HCEC 1CT (cell line): ENCODE results near the gene BBC3.
"Not testable (repeated sequence)": the region's sequence is repeated elsewhere in the genome, so short reads cannot be mapped to it uniquely, and the experiment has no call there.

ENCODE experiments used
- DNase-seq: peaks from one replicate; pipeline ENCODE4 v3.0.0-alpha.2; 2017

BBC3 gene

GRCh38 chr19:47230921-47231214 lies at the start of gene BBC3:
BBC3 (minus strand) TSS chr19:47231199; CDS start chr19:47228431, 2,768 bp downstream.
- no peak for DNase-seq

- DNase-seq, result no peak
Observed at GRCh38 chr19:47280183-47280797, 49.3 kb upstream of the BBC3 start.

GRCh38 chr19:47276513-47276912 lies 45.5 kb upstream of the BBC3 start:
- not testable (repeated sequence) for DNase-seq

- DNase-seq, result peak; percentile 13
Observed at GRCh38 chr19:47275791-47276461, 44.9 kb upstream of the BBC3 start.

- DNase-seq, result peak; percentile 17
Observed at GRCh38 chr19:47274891-47275761, 44.1 kb upstream of the BBC3 start.

- peak; percentile 88 for DNase-seq
Observed at GRCh38 chr19:47274071-47274890, 43.3 kb upstream of the BBC3 start, which contains the start of gene INAFM1. INAFM1 (plus strand) TSS chr19:47274885; CDS start chr19:47274920, 35 bp downstream.

- peak; percentile 92 for DNase-seq
Observed at GRCh38 chr19:47273313-47274070, 42.5 kb upstream of the BBC3 start.

GRCh38 chr19:47272448-47273312 lies 41.7 kb upstream of the BBC3 start:
- DNase-seq, result peak; percentile 61

GRCh38 chr19:47271949-47272348 lies 41.0 kb upstream of the BBC3 start:
- no peak for DNase-seq

- no peak for DNase-seq
Observed at GRCh38 chr19:47270408-47270807, 39.4 kb upstream of the BBC3 start.

- no peak for DNase-seq
Observed at GRCh38 chr19:47269596-47269995, 38.6 kb upstream of the BBC3 start.

GRCh38 chr19:47268028-47268427 lies 37.0 kb upstream of the BBC3 start:
- no peak for DNase-seq

- DNase-seq, result no peak
Observed at GRCh38 chr19:47267350-47267759, 36.4 kb upstream of the BBC3 start.

GRCh38 chr19:47266401-47266941 lies 35.5 kb upstream of the BBC3 start:
- DNase-seq, result no peak

GRCh38 chr19:47264629-47265028 lies 33.6 kb upstream of the BBC3 start:
- no peak for DNase-seq

- not testable (repeated sequence) for DNase-seq
Observed at GRCh38 chr19:47261946-47262793, 31.2 kb upstream of the BBC3 start.

- DNase-seq, result no peak
Observed at GRCh38 chr19:47260476-47260875, 29.5 kb upstream of the BBC3 start.

- no peak for DNase-seq
Observed at GRCh38 chr19:47258895-47259555, 28.0 kb upstream of the BBC3 start.

- DNase-seq, result no peak
Observed at GRCh38 chr19:47258434-47258833, 27.4 kb upstream of the BBC3 start.
